BLaER1 treated with 17β-estradiol and CSF1 and Interleukin-3, amounts not matched to agents 10 nM and 100 nM (cell line): ENCODE results near the gene PHEX.
A peak's percentile ranks its signal among the peaks of the same experiment; 100 is the strongest.
"Not testable (repeated sequence)": the region's sequence is repeated elsewhere in the genome, so short reads cannot be mapped to it uniquely, and the experiment has no call there.

ENCODE experiments used
- H3K27ac ChIP-seq, 11 experiments: shearing (Covaris generic); formaldehyde crosslinking; 2 replicates each; pipeline ENCODE4 v1.8.1; 2022
- H3K27me3 ChIP-seq, 11 experiments: shearing (Covaris generic); formaldehyde crosslinking; 2 replicates each; pipeline ENCODE4 v1.8.1; 2022
- H3K36me3 ChIP-seq, 11 experiments: shearing (Covaris generic); formaldehyde crosslinking; 2 replicates each; pipeline ENCODE4 v1.8.1; 2022
- H3K4me1 ChIP-seq, 10 experiments: shearing (Covaris generic); formaldehyde crosslinking; 2 replicates each; pipeline ENCODE4 v1.8.1; 2022
- H3K4me2 ChIP-seq, 11 experiments: shearing (Covaris generic); formaldehyde crosslinking; 2 replicates each; pipeline ENCODE4 v1.8.1; 2022
- H3K4me3 ChIP-seq, 10 experiments: shearing (Covaris generic); formaldehyde crosslinking; 2 replicates each; pipeline ENCODE4 v1.8.1; 2022
- H3K9ac ChIP-seq, 11 experiments: shearing (Covaris generic); formaldehyde crosslinking; 2 replicates each; pipeline ENCODE4 v1.8.1; 2022
- H3K9me3 ChIP-seq, 11 experiments: shearing (Covaris generic); formaldehyde crosslinking; replicated peaks in 1 of 11; 2 replicates each; pipeline ENCODE4 v1.8.1; 2022
- H4K20me1 ChIP-seq, 11 experiments: shearing (Covaris generic); formaldehyde crosslinking; 2 replicates each; pipeline ENCODE4 v1.8.1; 2022
- Cebpa-rat ChIP-seq, 11 experiments: shearing (Covaris generic); IDR thresholded peaks; 2 replicates each; pipeline ENCODE4 v1.8.1; 2022

The PHEX gene

GRCh38 chrX:22246620-22247019 is 214.5 kb downstream of the PHEX start:
- H3K4me3 ChIP-seq: no peak overlapping the region
- no peaks in the 10 kb centered on the region for H3K4me1 ChIP-seq
- no peak overlapping the region for H3K27ac ChIP-seq
- H3K9me3 ChIP-seq: peaks cover 0 to 21% (median 6%) of the 10 kb centered on the region in 11 experiments; a peak in 7 of 22 replicates
- H3K36me3 ChIP-seq: no peaks in the 10 kb centered on the region
- no peak for TF ChIP-seq Cebpa-rat (IDR thresholded peaks at IDR 0.05)
- no peaks in the 10 kb centered on the region for H3K27me3 ChIP-seq
- H3K4me2 ChIP-seq: no peak overlapping the region
- no peaks in the 10 kb centered on the region for H4K20me1 ChIP-seq
- no peak overlapping the region for H3K9ac ChIP-seq

DNA sequence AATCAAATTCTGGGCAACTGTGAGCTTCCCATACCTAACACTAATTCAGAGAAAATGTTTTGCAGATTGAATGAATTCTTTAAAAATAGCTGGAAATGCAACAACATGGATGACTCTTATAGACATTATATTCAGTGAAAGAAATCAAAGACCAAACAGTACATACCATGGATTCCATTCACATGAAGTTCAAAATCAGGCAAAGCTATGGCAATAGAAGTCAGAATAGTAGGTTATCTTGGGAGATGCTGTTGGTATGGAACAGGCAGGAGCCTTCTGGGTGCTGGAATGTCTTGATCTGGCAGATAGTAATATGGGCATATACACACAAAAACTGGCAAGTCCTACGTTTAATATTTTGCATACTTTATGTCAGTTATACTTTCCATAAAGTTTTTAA is 215.0 kb downstream of the PHEX start:
- Histone ChIP-seq H3K27me3 (no peaks in the 10 kb centered on the region), H4K20me1 (no peaks in the 10 kb centered on the region), H3K36me3 (no peaks in the 10 kb centered on the region), H3K9me3 (peaks cover 0 to 21% (median 6%) of the 10 kb centered on the region in 11 experiments; a peak in 7 of 22 replicates), H3K4me3 (no peak overlapping the region), H3K9ac (no peak overlapping the region), H3K27ac (no peak overlapping the region), H3K4me2 (no peak overlapping the region), H3K4me1 (no peaks in the 10 kb centered on the region)
- TF ChIP-seq Cebpa-rat (IDR thresholded peaks at IDR 0.05): no peak

DNA sequence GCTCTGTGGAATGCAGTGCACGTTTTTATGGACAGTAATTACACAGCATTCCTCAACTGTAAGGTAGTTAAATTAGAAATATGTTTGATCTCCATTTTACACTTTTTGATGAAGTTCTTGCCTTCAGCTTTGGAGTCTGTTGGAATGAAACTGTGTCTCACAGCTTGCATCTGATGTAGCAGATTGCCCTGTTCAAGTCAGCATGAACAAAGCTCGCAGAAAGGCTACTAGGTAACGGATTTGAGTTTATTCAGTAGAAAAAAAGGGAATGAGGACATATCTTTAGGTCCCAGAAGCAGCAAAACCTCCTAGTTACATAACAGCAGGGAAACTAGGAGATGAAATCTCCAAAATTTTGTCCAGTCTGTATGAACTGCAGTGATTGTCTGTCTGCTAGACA is 216.3 kb downstream of the PHEX start:
- H3K27ac ChIP-seq: no peak overlapping the region
- H3K27me3 ChIP-seq: no peaks in the 10 kb centered on the region
- TF ChIP-seq Cebpa-rat (IDR thresholded peaks at IDR 0.05): no peak
- H3K4me1 ChIP-seq: no peaks in the 10 kb centered on the region
- H4K20me1 ChIP-seq: no peaks in the 10 kb centered on the region
- H3K4me2 ChIP-seq: no peak overlapping the region
- H3K9me3 ChIP-seq: peaks cover 0 to 13% (median 4%) of the 10 kb centered on the region in 11 experiments; a peak in 7 of 22 replicates
- H3K9ac ChIP-seq: no peak overlapping the region
- H3K4me3 ChIP-seq: no peak overlapping the region
- H3K36me3 ChIP-seq: no peaks in the 10 kb centered on the region

GRCh38 chrX:22249371-22249770 is 217.2 kb downstream of the PHEX start:
- H3K4me2 ChIP-seq: no peak overlapping the region
- H4K20me1 ChIP-seq: no peaks in the 10 kb centered on the region
- H3K9me3 ChIP-seq: peaks cover 0 to 4% (median 0%) of the 10 kb centered on the region in 11 experiments; a peak in 1 of 22 replicates
- no peak overlapping the region for H3K27ac ChIP-seq
- no peaks in the 10 kb centered on the region for H3K36me3 ChIP-seq
- H3K9ac ChIP-seq: no peak overlapping the region
- no peak for TF ChIP-seq Cebpa-rat (IDR thresholded peaks at IDR 0.05)
- no peaks in the 10 kb centered on the region for H3K4me1 ChIP-seq
- no peak overlapping the region for H3K4me3 ChIP-seq
- H3K27me3 ChIP-seq: no peaks in the 10 kb centered on the region

- no peaks in the 10 kb centered on the region for H3K36me3 ChIP-seq
- H3K27ac ChIP-seq: no peak overlapping the region
- H3K9ac ChIP-seq: no peak overlapping the region
- H3K4me2 ChIP-seq: no peak overlapping the region
- H3K4me3 ChIP-seq: no peak overlapping the region
- no peak for TF ChIP-seq Cebpa-rat (IDR thresholded peaks at IDR 0.05)
- H3K4me1 ChIP-seq: no peaks in the 10 kb centered on the region
- no peaks in the 10 kb centered on the region for H3K27me3 ChIP-seq
- H3K9me3 ChIP-seq: peaks cover 4 to 38% (median 14%) of the 10 kb centered on the region in 11 experiments; a peak in 14 of 22 replicates
- no peaks in the 10 kb centered on the region for H4K20me1 ChIP-seq
Measured at GRCh38 chrX:22268706-22269105, 236.6 kb downstream of the PHEX start.

GRCh38 chrX:22272613-22273012 is 240.5 kb downstream of the PHEX start, which contains the start of gene CBLL2:
TSS of gene CBLL2 (plus strand) at chrX:22272913. CDS start at chrX:22272992, 79 bp downstream.
- H3K4me2 ChIP-seq: no peak within 1 kb of the TSS
- H3K27me3 ChIP-seq: no peaks in the 10 kb centered on the region
- no peaks in the 10 kb centered on the region for H4K20me1 ChIP-seq
- H3K27ac ChIP-seq: no peak within 1 kb of the TSS
- no peak for TF ChIP-seq Cebpa-rat (IDR thresholded peaks at IDR 0.05)
- peaks cover 4 to 43% (median 14%) of the 10 kb centered on the region in 11 experiments; a peak in 14 of 22 replicates for H3K9me3 ChIP-seq
- no peak within 1 kb of the TSS for H3K4me3 ChIP-seq
- H3K36me3 ChIP-seq: no peaks in the 10 kb centered on the region
- H3K9ac ChIP-seq: no peak within 1 kb of the TSS
- H3K4me1 ChIP-seq: peaks cover 0 to 5% (median 0%) of the 10 kb centered on the region in 10 experiments; a peak in 3 of 20 replicates

DNA sequence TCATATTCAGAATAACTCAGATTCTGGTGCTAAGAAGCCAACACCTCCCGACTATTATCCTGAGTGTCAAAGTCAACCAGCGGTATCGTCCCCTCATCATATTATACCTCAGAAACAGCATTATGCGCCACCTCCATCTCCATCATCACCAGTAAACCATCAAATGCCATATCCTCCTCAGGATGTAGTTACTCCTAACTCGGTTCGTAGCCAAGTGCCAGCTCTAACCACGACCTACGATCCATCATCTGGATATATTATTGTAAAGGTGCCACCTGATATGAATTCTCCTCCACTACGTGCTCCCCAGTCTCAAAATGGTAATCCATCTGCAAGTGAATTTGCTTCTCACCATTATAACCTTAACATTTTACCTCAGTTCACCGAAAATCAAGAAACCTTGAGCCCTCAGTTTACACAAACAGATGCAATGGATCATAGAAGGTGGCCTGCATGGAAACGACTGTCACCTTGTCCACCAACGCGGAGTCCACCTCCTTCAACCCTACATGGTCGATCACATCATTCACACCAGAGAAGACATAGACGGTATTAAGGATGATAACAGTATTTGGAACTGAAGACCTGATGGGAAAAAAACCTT is 241.7 kb downstream of the PHEX start:
- no peak overlapping the region for H3K27ac ChIP-seq
- no peak overlapping the region for H3K4me3 ChIP-seq
- peak overlapping the region in 3 of 11 experiments; percentile 7 to 12 (median 12); a peak in 3 of 22 replicates for H3K4me2 ChIP-seq
- H3K27me3 ChIP-seq: no peaks in the 10 kb centered on the region
- no peaks in the 10 kb centered on the region for H4K20me1 ChIP-seq
- TF ChIP-seq Cebpa-rat (IDR thresholded peaks at IDR 0.05): no peak
- no peaks in the 10 kb centered on the region for H3K36me3 ChIP-seq
- H3K9ac ChIP-seq: no peak overlapping the region
- peaks cover 4 to 43% (median 14%) of the 10 kb centered on the region in 11 experiments; a peak in 14 of 22 replicates for H3K9me3 ChIP-seq
- peaks cover 0 to 5% (median 0%) of the 10 kb centered on the region in 10 experiments; a peak in 3 of 20 replicates for H3K4me1 ChIP-seq

- no peak for TF ChIP-seq Cebpa-rat (IDR thresholded peaks at IDR 0.05)
Measured at GRCh38 chrX:22276781-22277180, 244.7 kb downstream of the PHEX start.

DNA sequence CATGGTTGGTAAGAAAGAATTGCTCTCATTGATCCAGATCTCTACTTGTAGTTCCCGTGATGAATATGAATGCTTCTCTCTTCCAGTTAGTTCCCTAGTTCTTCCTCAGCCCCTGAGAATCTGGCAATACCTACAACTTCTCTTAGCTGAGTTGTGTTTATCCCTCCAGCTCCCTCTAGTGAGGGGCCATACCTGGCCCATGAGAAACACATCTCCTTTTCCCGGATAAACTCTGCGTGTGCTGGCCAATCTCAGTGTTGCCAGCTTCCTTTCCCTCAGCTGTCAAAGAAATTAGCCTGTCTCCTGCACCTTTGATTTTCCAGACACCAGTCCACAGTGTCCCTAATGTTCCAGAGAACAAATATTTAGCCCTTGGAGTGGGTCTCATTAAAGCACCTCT is 246.2 kb downstream of the PHEX start:
- Histone ChIP-seq H3K9me3 (peaks cover 15 to 21% (median 19%) of the 10 kb centered on the region in 11 experiments; a peak in 21 of 22 replicates), H3K27me3 (no peaks in the 10 kb centered on the region), H3K36me3 (no peaks in the 10 kb centered on the region), H3K9ac (no peak overlapping the region), H4K20me1 (no peaks in the 10 kb centered on the region), H3K4me1 (peaks cover 0 to 5% (median 0%) of the 10 kb centered on the region in 10 experiments; a peak in 3 of 20 replicates), H3K4me3 (no peak overlapping the region), H3K4me2 (no peak overlapping the region), H3K27ac (no peak overlapping the region)
- TF ChIP-seq Cebpa-rat (IDR thresholded peaks at IDR 0.05): no peak

More at GRCh38 chrX:22276781-22277180, 244.7 kb downstream of the PHEX start:
- Histone ChIP-seq H3K36me3 (no peaks in the 10 kb centered on the region), H3K9ac (no peak overlapping the region), H3K4me2 (no peak overlapping the region), H3K4me1 (peaks cover 0 to 5% (median 0%) of the 10 kb centered on the region in 10 experiments; a peak in 3 of 20 replicates), H3K27me3 (no peaks in the 10 kb centered on the region), H3K9me3 (peaks cover 5 to 23% (median 13%) of the 10 kb centered on the region in 11 experiments; a peak in 14 of 22 replicates), H3K27ac (no peak overlapping the region), H3K4me3 (no peak overlapping the region), H4K20me1 (no peaks in the 10 kb centered on the region)

DNA sequence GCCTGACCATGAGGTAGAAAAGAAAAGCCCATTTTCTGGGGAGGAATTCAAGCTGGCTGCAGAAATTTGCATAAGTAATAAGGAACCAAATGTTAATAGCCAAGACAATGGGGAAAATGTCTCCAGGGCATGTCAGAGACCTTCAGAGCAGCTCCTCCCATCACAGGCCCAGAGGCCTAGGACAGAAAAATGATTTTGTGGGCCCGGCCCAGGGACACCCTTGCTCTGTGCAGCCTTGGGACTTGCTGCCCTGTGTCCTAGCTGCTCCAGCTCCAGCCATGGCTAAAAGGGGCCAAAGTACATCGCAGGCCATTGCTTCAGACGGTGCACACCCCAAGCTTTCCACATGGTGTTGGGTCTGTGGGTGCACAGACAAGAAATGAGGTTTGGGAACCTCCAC is 257.1 kb downstream of the PHEX start:
- not testable (repeated sequence) for H3K4me2 ChIP-seq, H4K20me1 ChIP-seq, H3K4me3 ChIP-seq, H3K36me3 ChIP-seq, H3K9ac ChIP-seq, H3K4me1 ChIP-seq, H3K27me3 ChIP-seq, H3K27ac ChIP-seq
- H3K9me3 ChIP-seq: peaks cover 13 to 25% (median 19%) of the 10 kb centered on the region in 11 experiments; a peak in 21 of 22 replicates
